ENCODE results near the gene CSNK2A3. TPM values are rescaled to one million over a fixed set of nuclear protein-coding genes. Genes with fewer than 3 reads are reported as not detected.

CSNK2A3 gene
- total and polyA plus RNA-seq, 10 donors: 0.10 to 3.9 (median 1.4) TPM

- WGBS, 5 donors: 61 to 80% (median 76%) methylated on average over 6 of the region's 6 CpGs
- H3K4me1 ChIP-seq: peaks cover 0 to 18% (median 0%) of the 10 kb centered on the region in 6 donors
- no peak overlapping the region for H3K27ac ChIP-seq
- H3K36me3 ChIP-seq: no peaks in the 10 kb centered on the region
- no peak for DNase-seq
- no peaks in the 10 kb centered on the region for H3K9me3 ChIP-seq
- intact Hi-C loops (cut with DNase I; ENCODE audit: low total_unique reads): no loop called here
- H3K4me3 ChIP-seq: no peak overlapping the region
- TF ChIP-seq, protein P1, sequence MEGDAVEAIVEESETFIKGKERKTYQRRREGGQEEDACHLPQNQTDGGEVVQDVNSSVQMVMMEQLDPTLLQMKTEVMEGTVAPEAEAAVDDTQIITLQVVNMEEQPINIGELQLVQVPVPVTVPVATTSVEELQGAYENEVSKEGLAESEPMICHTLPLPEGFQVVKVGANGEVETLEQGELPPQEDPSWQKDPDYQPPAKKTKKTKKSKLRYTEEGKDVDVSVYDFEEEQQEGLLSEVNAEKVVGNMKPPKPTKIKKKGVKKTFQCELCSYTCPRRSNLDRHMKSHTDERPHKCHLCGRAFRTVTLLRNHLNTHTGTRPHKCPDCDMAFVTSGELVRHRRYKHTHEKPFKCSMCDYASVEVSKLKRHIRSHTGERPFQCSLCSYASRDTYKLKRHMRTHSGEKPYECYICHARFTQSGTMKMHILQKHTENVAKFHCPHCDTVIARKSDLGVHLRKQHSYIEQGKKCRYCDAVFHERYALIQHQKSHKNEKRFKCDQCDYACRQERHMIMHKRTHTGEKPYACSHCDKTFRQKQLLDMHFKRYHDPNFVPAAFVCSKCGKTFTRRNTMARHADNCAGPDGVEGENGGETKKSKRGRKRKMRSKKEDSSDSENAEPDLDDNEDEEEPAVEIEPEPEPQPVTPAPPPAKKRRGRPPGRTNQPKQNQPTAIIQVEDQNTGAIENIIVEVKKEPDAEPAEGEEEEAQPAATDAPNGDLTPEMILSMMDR (IDR thresholded peaks at IDR 0.05 in 8 of 11, conservative IDR thresholded peaks at IDR 0.05 in 3 of 11): no peak
- TF ChIP-seq POLR2A (IDR thresholded peaks at IDR 0.05): no peak
- TF ChIP-seq POLR2AphosphoS5 (IDR thresholded peaks at IDR 0.05): no peak
- no peaks in the 10 kb centered on the region for H3K27me3 ChIP-seq (replicated peaks in 1 of 7)
Observed at GRCh38 chr11:11313902-11314692, 39.0 kb downstream of the CSNK2A3 start.

DNA sequence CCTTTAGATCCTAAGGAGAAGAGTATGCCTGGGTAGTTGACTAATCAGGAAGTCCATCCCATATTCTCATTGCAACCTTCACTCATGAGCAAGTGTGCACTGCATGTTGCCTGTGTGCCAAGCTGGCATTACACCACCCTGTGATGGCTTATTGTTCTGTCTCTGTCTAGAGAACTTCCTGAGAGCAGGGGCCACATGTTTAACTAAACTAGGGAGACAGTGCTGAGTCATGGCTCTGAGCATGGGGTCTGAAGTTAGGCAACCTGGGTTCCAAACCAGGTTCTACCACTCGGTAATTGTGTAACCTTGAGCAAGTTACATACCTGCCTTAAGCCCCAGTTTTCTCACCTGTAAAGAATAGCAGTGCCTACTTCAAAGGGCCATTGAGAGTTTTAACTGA lies 39.6 kb downstream of the CSNK2A3 start:
- Histone ChIP-seq H3K4me3 (no peak overlapping the region), H3K27me3 (replicated peaks in 1 of 7) (no peaks in the 10 kb centered on the region), H3K9me3 (no peaks in the 10 kb centered on the region), H3K27ac (no peak overlapping the region), H3K4me1 (peaks cover 0 to 18% (median 0%) of the 10 kb centered on the region in 6 donors), H3K36me3 (no peaks in the 10 kb centered on the region)
- 39 to 79% (median 73%) methylated on average over 1 of the region's 1 CpG for WGBS, 5 donors
- no peak for DNase-seq
- TF ChIP-seq POLR2AphosphoS5 (IDR thresholded peaks at IDR 0.05): no peak
- no peak for TF ChIP-seq POLR2A (IDR thresholded peaks at IDR 0.05)
- intact Hi-C loops (cut with DNase I; ENCODE audit: low total_unique reads): no loop called here

GRCh38 chr11:11312738-11313137 lies 40.3 kb downstream of the CSNK2A3 start:
- peaks cover 0 to 18% (median 0%) of the 10 kb centered on the region in 6 donors for H3K4me1 ChIP-seq
- intact Hi-C loops (cut with DNase I; ENCODE audit: low total_unique reads): no loop called here
- no peaks in the 10 kb centered on the region for H3K36me3 ChIP-seq
- TF ChIP-seq POLR2A (IDR thresholded peaks at IDR 0.05) (no peak), POLR2AphosphoS5 (IDR thresholded peaks at IDR 0.05) (no peak)
- TF ChIP-seq, protein P1 (IDR thresholded peaks at IDR 0.05 in 8 of 11, conservative IDR thresholded peaks at IDR 0.05 in 3 of 11): no peak
- no peaks in the 10 kb centered on the region for H3K9me3 ChIP-seq
- H3K4me3 ChIP-seq: no peak overlapping the region
- no peak for DNase-seq
- no peak overlapping the region for H3K27ac ChIP-seq
- WGBS, 5 donors: 86 to 100% (median 91%) methylated on average over 1 of the region's 1 CpG
- no peaks in the 10 kb centered on the region for H3K27me3 ChIP-seq (replicated peaks in 1 of 7)

- TF ChIP-seq POLR2AphosphoS5 (IDR thresholded peaks at IDR 0.05) (no peak), POLR2A (IDR thresholded peaks at IDR 0.05) (no peak)
- TF ChIP-seq, protein P1 (IDR thresholded peaks at IDR 0.05 in 8 of 11, conservative IDR thresholded peaks at IDR 0.05 in 3 of 11): no peak
- no peaks in the 10 kb centered on the region for H3K27me3 ChIP-seq (replicated peaks in 1 of 7)
- H3K4me1 ChIP-seq: peaks cover 0 to 18% (median 0%) of the 10 kb centered on the region in 6 donors
- DNase-seq: no peak
- no peak overlapping the region for H3K27ac ChIP-seq
- H3K9me3 ChIP-seq: no peaks in the 10 kb centered on the region
- no peaks in the 10 kb centered on the region for H3K36me3 ChIP-seq
- no peak overlapping the region for H3K4me3 ChIP-seq
- WGBS, 5 donors: 20 to 29% (median 21%) methylated on average over 3 of the region's 3 CpGs
- intact Hi-C loops (cut with DNase I; ENCODE audit: low total_unique reads): no loop called here
Observed at GRCh38 chr11:11311169-11311568, 41.9 kb downstream of the CSNK2A3 start.

Measured in spleen (tissue), 11 donors.